Anterior cingulate cortex (tissue), 58 donors: Measurements from ENCODE around the gene SGSH.
A peak's percentile ranks its signal among the peaks of the same experiment; 100 is the strongest.

ENCODE experiments used
- DNase-seq, 58 donors: peaks; one replicate each; lab custom pipeline; 2025; lab: John Stamatoyannopoulos, UW

The SGSH gene

DNA sequence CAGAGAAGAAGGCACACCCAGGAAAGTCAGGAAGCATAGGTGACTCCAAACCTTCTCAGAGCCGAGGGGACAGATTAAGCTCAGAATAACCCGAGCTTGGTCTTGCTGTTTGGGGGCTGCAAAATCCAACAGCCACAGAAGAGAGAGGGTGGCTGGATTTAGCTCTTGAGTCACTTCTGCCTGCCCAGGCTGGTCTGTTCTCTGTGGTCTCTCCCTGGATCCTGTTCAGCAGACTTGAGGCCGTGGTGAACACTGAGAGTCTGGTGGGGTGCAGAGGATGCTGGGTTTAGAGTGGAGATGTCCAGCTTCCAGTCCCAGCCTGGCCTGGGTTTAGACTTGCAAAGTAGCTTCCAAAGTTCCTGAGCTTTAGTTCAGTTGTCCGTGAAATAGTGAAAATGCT is 8.9 kb upstream of the SGSH start:
- no peak for DNase-seq

GRCh38 chr17:80228477-80228876 is 8.3 kb upstream of the SGSH start:
- DNase-seq: no peak

- DNase-seq: no peak
Observed at GRCh38 chr17:80227666-80228065, 7.5 kb upstream of the SGSH start.

- DNase-seq: no peak
Observed at GRCh38 chr17:80227156-80227555, 7.0 kb upstream of the SGSH start.

DNA sequence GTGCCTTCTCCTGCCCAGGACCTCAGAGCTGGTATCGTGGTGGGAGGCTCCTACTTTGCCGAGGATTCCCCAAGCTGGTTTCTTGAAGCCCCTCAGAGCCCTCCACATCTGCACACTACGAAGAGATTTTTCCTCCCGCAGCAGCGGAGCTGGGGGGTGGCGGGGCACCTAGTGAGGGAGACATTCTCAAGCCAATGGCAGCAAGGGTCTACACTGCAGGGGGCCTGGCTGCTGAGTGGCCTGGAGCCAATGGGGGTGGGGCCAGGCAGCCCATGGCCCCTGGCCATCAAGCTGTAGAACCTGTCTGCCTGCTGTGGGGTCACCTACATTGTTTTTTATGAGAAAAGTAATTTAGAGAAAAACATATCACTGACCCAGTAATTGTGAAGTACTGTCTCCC is 5.1 kb upstream of the SGSH start:
- DNase-seq: no peak

DNA sequence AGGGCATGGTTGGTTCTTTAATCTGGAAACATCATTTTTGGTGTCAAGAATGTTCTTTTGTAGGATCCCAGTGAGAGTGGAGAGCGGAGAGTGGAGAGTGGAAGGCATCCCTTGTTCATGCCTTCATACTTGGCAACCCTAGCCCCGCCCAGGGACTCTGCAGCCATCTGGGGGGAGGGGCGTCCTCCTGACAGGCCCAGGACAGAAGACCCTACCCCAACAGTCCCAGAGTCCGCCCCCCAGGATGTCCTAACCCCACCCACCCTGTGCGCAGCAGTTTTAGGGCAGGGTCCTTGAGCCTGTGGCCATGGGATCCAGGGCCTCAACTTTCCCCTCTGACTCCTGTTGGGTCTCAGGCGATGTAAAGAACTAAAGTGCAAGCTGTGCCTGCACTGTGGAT is 4.5 kb upstream of the SGSH start:
- DNase-seq: no peak

GRCh38 chr17:80223838-80224497 is 3.8 kb upstream of the SGSH start:
- DNase-seq: no peak

GRCh38 chr17:80223142-80223815 is 3.1 kb upstream of the SGSH start:
- DNase-seq: peak in 1 of 58 donors; percentile 40

DNA sequence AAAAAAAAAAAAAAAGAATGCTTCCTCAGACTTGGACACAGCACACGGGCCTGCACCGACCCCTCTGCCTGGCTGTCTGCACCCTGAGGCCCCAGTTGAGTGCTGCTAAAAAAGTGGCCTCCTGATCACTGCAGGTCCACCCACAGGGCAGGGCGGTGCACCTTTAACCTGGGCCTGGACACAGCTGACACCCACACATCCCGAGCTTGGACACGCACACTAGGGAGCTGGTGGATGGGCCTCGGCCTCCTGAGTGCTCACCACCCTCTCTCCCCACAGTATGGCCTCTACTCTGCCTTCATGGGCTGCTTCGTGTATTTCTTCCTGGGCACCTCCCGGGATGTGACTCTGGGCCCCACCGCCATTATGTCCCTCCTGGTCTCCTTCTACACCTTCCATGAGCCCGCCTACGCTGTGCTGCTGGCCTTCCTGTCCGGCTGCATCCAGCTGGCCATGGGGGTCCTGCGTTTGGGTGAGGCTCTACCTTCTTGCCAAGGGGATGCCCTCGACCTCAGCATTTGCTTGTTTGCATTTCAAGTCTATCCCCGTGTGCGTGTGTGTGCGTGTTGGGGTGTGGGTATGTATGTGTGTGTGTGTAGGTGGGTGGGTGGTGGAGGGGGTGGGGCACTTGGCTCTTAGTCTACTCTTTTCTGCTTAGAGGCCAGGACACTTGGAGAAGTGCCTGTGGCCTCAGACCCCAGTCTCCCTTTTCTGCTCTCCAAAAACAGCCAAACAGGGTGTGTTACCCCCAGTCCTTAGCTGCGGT is 2.4 kb upstream of the SGSH start:
- no peak for DNase-seq

DNA sequence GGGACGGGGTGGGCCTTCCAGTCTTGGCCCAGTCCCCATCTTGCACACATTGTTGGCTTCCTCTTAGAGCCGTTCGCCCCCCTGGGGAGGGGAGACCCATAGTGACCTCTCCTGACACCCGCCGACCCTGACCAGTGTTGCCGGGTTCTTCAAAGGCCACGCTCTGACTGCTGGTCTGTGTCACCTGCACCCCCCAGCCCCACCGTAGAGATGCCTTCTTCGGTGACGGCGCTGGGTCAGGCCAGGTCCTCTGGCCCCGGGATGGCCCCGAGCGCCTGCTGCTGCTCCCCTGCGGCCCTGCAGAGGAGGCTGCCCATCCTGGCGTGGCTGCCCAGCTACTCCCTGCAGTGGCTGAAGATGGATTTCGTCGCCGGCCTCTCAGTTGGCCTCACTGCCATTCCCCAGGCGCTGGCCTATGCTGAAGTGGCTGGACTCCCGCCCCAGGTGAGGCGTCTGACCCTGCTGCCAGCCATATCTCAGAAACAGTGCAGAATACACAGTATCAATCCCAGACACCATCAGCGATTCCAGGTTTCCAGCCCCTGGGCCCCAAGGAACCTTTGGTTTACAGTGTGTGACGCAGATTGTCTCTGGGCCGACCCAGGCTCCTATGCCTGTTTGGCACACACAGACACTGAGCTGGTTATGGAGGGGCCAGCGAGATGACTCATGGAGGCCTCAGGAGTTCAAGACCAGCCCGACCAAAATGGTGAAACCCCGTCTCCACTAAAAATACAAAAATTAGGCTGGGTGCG is 1.4 kb upstream of the SGSH start:
- DNase-seq: no peak

DNA sequence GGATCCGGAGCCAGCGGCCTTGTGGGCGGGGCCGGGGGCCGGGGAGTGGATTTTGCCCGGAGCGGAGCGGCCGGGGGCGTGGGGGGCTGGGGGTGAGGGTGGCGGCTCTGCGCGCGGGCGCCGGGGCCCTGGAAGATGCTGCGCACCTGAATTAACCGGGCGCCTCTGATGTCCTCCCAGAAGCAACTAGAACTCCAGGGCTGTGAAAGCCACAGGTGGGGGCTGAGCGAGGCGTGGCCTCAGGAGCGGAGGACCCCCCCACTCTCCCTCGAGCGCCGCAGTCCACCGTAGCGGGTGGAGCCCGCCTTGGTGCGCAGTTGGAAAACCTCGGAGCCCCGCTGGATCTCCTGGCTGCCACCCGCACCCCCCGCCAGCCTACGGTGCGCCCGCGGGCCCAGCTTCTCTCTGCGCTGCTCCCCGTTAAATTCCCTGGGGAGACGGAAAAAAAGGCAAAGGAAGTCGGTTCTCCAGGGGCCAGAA is 643 bp upstream of the SGSH start:
- DNase-seq: peak in 32 of 58 donors; percentile 6 to 66 (median 31)

- no peak for DNase-seq
Observed at GRCh38 chr17:80219763-80220053, 425 bp downstream of the SGSH start.

GRCh38 chr17:80219013-80219762 is 945 bp downstream of the SGSH start:
- peak in 9 of 58 donors; percentile 13 to 48 (median 24) for DNase-seq

DNA sequence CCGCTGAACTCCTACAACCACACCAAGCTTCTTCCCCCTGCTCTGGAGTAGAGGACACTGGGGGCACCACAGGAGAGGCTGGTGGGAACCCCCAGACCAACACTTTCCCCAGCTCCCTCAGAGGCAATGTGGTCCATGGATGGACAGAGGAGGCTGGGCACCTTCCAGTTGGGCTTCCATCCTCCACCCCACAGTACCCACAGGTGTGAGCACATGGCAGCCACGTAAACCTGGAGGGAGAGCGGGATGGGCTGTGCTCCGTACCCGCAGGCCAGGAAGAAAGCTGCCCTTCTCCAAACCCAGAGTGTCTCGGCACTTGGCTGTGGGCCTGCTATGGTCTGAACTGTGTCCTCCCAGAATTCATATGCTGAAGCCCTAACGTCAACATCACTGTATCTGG is 1.7 kb downstream of the SGSH start:
- DNase-seq: no peak

DNA sequence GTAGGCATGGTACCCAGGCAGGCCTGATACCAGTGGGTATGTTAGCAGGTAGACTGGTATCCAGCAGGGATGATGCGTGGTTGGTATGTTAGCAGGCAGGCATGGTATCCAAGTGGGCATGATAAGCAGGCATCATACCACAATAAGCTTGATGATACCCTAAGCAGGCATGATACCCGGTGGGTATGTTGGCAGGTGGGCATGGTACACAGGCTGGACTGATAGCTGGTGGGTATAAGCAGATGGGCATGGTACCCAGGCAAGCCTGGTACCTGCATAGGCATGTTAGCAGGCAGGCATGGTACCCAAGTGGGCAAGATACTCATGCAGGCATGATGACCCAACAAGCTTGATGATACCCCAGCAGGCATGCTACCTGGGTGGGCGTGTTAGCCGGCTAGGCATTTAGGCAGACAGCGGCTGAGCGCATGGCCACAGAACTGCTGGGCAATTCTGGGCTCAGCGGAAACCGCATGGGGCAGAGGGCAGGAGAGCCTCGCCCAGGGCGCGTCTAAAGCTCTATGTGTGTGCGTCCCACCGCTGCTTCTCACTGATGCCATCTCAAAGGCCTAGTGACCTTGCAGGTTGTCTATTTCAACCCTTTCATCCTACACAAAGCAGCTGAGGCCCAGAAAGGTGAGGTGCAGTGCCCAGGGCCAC is 2.3 kb downstream of the SGSH start:
- DNase-seq: no peak

- no peak for DNase-seq
Observed at GRCh38 chr17:80216473-80217456, 3.4 kb downstream of the SGSH start.

- DNase-seq: no peak
Observed at GRCh38 chr17:80214878-80215210, 5.3 kb downstream of the SGSH start.

DNA sequence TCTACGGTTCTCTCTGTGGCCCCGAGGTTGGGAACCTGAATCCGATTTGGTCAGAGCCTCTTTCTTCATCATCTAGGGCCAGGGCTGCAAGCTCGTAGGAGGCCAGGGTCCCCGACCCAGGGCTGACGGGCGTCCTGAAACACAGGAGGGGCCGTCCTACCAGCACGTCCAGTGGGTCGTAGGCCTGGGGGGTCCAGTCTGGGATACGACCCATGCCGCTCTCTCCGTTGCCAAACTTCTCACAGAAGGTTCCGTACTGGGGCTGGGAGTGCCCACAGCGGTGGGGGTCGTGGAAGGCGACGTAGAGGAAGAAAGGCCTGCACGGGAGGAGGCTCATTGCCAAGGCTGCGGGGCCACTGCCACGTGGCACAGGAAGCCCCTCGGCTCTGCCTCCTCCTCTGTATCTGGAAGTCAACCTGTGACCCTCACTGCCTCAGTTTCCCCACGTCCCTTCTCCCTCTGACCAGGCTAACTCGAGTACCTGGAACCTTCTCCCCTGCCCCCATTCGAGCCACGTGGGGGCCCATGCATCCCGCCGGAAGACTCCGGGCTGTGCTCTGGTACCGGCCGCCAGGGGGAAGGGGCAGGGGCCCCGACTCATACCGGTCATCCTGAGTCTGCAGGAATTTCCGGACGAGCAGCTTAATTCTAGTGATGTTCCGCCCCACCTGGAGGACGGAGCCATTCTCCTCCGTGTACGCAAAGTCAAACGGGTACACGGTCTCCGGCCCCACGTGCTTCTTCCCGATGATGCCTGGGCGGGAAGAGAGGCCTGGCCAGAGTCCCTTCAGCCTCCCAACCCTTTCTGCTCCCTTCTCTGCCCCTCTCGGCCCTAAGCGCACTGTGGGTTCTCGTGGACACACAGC is 5.9 kb downstream of the SGSH start:
- no peak for DNase-seq
